Measurements from ENCODE around the gene PLXDC1.

The PLXDC1 gene

DNA sequence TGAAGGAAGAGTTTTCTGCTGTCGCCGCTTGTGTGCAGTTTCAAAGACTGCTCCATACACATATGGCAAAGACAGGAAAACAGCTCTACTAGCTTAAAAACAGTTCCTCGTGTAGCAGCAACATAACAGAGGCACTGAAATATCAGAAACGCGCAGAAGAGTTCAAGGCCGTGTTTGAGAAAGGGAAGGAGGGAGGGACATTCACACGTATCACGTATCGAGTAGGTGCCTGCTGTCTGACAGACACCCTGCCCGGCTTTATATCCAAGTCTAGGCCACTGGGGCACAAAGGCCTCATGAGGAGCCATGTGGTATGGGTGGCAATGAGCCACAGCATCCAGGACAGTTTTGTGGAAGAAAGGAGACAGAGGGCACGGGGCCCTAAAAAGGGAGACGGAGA lies 50.3 kb downstream of the PLXDC1 start:
- no peak overlapping the region for H3K4me2 ChIP-seq (ENCODE audit: low read length)
- H3K36me3 ChIP-seq (replicated peaks; ENCODE audit: low read depth, low read length) = no peaks in the 10 kb centered on the region
- peaks cover 20% of the 10 kb centered on the region for H3K27me3 ChIP-seq (ENCODE audit: low read depth, low read length)
- no peaks in the 10 kb centered on the region for H4K20me1 ChIP-seq (ENCODE audit: insufficient read depth, low read length)
- H3K79me2 ChIP-seq (ENCODE audit: low read length) = no peaks in the 10 kb centered on the region
- no peak overlapping the region for H2AFZ ChIP-seq (ENCODE audit: low read depth, low read length)
- no peak overlapping the region for H3K27ac ChIP-seq (ENCODE audit: low read length)
- H3K4me1 ChIP-seq (ENCODE audit: low read length) = peaks cover 14% of the 10 kb centered on the region
- H3K9ac ChIP-seq (ENCODE audit: low read length) = no peak overlapping the region
- no peaks in the 10 kb centered on the region for H3K9me3 ChIP-seq (ENCODE audit: insufficient read depth, low read length)
- no peak overlapping the region for H3K4me3 ChIP-seq (ENCODE audit: low read length)
- TF ChIP-seq, protein P1, sequence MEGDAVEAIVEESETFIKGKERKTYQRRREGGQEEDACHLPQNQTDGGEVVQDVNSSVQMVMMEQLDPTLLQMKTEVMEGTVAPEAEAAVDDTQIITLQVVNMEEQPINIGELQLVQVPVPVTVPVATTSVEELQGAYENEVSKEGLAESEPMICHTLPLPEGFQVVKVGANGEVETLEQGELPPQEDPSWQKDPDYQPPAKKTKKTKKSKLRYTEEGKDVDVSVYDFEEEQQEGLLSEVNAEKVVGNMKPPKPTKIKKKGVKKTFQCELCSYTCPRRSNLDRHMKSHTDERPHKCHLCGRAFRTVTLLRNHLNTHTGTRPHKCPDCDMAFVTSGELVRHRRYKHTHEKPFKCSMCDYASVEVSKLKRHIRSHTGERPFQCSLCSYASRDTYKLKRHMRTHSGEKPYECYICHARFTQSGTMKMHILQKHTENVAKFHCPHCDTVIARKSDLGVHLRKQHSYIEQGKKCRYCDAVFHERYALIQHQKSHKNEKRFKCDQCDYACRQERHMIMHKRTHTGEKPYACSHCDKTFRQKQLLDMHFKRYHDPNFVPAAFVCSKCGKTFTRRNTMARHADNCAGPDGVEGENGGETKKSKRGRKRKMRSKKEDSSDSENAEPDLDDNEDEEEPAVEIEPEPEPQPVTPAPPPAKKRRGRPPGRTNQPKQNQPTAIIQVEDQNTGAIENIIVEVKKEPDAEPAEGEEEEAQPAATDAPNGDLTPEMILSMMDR (IDR thresholded peaks at IDR 0.05; ENCODE audit: low read depth, low read length) = no peak
- TF ChIP-seq EZH2phosphoT487 (IDR thresholded peaks at IDR 0.05; ENCODE audit: low read depth) = no peak

DNA sequence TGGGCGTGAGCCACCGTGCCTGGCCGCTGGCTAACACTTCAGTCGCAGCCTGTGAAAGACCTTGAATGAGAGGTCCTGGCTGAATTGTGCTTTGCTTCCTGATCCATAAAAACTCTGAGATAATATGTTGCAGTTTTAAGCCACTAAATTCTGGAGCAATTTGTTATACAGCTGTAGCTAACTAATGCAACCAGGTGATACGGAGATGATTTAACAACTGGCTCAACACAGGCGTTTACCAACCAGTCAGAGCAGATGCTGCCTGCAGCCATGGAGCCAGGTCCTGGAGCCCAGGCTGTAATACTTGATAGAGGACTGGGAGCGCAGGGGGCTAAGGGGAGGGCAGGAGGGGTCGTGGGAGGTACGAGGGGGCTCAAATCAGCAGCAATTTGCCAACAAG lies 50.9 kb downstream of the PLXDC1 start:
- H3K4me2 ChIP-seq (ENCODE audit: low read length) = no peak overlapping the region
- TF ChIP-seq, protein P1 (IDR thresholded peaks at IDR 0.05; ENCODE audit: low read depth, low read length) = no peak
- TF ChIP-seq EZH2phosphoT487 (IDR thresholded peaks at IDR 0.05; ENCODE audit: low read depth) = no peak
- no peaks in the 10 kb centered on the region for H3K9me3 ChIP-seq (ENCODE audit: insufficient read depth, low read length)
- H3K79me2 ChIP-seq (ENCODE audit: low read length) = no peaks in the 10 kb centered on the region
- peaks cover 19% of the 10 kb centered on the region for H3K27me3 ChIP-seq (ENCODE audit: low read depth, low read length)
- H3K36me3 ChIP-seq (replicated peaks; ENCODE audit: low read depth, low read length) = no peaks in the 10 kb centered on the region
- no peak overlapping the region for H2AFZ ChIP-seq (ENCODE audit: low read depth, low read length)
- no peak overlapping the region for H3K9ac ChIP-seq (ENCODE audit: low read length)
- H4K20me1 ChIP-seq (ENCODE audit: insufficient read depth, low read length) = no peaks in the 10 kb centered on the region
- H3K4me3 ChIP-seq (ENCODE audit: low read length) = no peak overlapping the region
- peaks cover 16% of the 10 kb centered on the region for H3K4me1 ChIP-seq (ENCODE audit: low read length)
- no peak overlapping the region for H3K27ac ChIP-seq (ENCODE audit: low read length)

DNA sequence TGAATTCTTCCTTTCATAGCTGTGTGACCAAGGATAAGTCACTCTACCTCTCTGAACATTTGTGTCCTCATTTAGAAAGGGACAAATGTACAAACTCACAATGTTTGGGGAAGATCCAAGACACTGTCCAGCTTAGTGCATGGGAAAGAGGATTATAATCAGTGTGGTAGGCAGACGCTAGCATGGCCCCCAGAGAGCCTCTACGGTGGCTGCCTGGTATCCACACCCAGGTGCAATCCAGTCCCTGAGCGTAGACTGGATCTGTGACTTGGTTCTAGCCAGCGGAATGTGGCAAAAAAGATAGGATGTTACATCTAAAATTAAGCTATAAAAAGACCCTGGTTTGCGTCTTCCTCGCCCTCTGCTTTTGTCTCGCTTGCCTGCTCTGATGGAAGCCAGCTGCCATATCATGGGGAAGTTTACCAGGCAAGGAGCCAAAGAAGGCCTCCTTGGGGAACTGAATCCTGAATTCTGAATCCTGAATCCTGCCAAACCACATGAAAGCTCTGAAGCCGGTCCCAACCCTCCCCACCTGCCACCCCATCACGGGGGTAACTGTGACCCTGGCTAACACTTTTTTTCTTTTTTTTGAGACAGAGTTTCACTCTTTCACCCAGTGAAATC lies 51.7 kb downstream of the PLXDC1 start:
- H3K4me1 ChIP-seq (ENCODE audit: low read length) = peaks cover 16% of the 10 kb centered on the region
- H3K9me3 ChIP-seq (ENCODE audit: insufficient read depth, low read length) = no peaks in the 10 kb centered on the region
- no peaks in the 10 kb centered on the region for H3K36me3 ChIP-seq (replicated peaks; ENCODE audit: low read depth, low read length)
- no peaks in the 10 kb centered on the region for H4K20me1 ChIP-seq (ENCODE audit: insufficient read depth, low read length)
- H2AFZ ChIP-seq (ENCODE audit: low read depth, low read length) = no peak overlapping the region
- H3K4me3 ChIP-seq (ENCODE audit: low read length) = no peak overlapping the region
- TF ChIP-seq, protein P1 (IDR thresholded peaks at IDR 0.05; ENCODE audit: low read depth, low read length) = no peak
- no peak for TF ChIP-seq EZH2phosphoT487 (IDR thresholded peaks at IDR 0.05; ENCODE audit: low read depth)
- H3K79me2 ChIP-seq (ENCODE audit: low read length) = no peaks in the 10 kb centered on the region
- no peak overlapping the region for H3K9ac ChIP-seq (ENCODE audit: low read length)
- H3K4me2 ChIP-seq (ENCODE audit: low read length) = no peak overlapping the region
- H3K27ac ChIP-seq (ENCODE audit: low read length) = no peak overlapping the region
- H3K27me3 ChIP-seq (ENCODE audit: low read depth, low read length) = peaks cover 18% of the 10 kb centered on the region

DNA sequence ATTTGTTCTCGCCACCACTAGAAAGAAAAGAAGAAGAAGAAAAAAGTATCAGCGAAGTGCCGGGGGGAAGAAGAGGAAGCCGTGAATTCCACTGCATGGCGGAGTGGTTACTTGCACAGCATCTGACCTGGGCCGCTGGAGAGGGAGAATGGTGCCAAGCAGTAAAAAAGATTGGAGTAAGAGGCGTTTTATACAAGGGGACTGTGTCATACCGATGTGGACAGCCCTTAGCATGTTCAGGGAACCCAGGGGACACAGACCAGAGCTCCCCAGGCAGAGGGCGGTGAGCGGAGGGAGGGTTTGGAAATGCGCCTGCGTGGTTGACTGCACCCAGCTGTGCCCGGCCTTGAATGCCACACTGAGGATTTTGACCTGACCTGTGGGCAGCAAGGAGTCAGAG lies 52.8 kb downstream of the PLXDC1 start:
- no peak overlapping the region for H3K4me3 ChIP-seq (ENCODE audit: low read length)
- H4K20me1 ChIP-seq (ENCODE audit: insufficient read depth, low read length) = no peaks in the 10 kb centered on the region
- TF ChIP-seq EZH2phosphoT487 (IDR thresholded peaks at IDR 0.05; ENCODE audit: low read depth) = no peak
- TF ChIP-seq, protein P1 (IDR thresholded peaks at IDR 0.05; ENCODE audit: low read depth, low read length) = no peak
- H3K4me2 ChIP-seq (ENCODE audit: low read length) = no peak overlapping the region
- H3K36me3 ChIP-seq (replicated peaks; ENCODE audit: low read depth, low read length) = no peaks in the 10 kb centered on the region
- H3K79me2 ChIP-seq (ENCODE audit: low read length) = no peaks in the 10 kb centered on the region
- H3K27me3 ChIP-seq (ENCODE audit: low read depth, low read length) = peaks cover 27% of the 10 kb centered on the region
- no peak overlapping the region for H3K27ac ChIP-seq (ENCODE audit: low read length)
- no peak overlapping the region for H3K9ac ChIP-seq (ENCODE audit: low read length)
- H3K4me1 ChIP-seq (ENCODE audit: low read length) = peaks cover 16% of the 10 kb centered on the region
- no peak overlapping the region for H2AFZ ChIP-seq (ENCODE audit: low read depth, low read length)
- no peaks in the 10 kb centered on the region for H3K9me3 ChIP-seq (ENCODE audit: insufficient read depth, low read length)
